Muscle layer of colon (tissue), 2 donors: Measurements from ENCODE around the gene ZAR1.
A peak's percentile ranks its signal among the peaks of the same experiment; 100 is the strongest.

Experiments
- H3K27ac ChIP-seq: one replicate; pipeline ENCODE4 v1.7.0; 2013; ENCODE audit warnings: low read depth, mild to moderate bottlenecking, low read length, moderate library complexity
- H3K27me3 ChIP-seq, 2 donors: one replicate each; pipeline ENCODE4 v1.7.0; 2013; ENCODE audit warnings: low read length in 2 of 2, mild to moderate bottlenecking in 2 of 2; ENCODE audit not compliant: insufficient read depth in 2 of 2, control insufficient read depth in 1 of 2
- H3K36me3 ChIP-seq: one replicate; pipeline ENCODE4 v1.7.0; 2013; ENCODE audit warnings: mild to moderate bottlenecking, low read length; ENCODE audit not compliant: insufficient read depth
- H3K4me1 ChIP-seq: one replicate; pipeline ENCODE4 v1.7.0; 2013; ENCODE audit warnings: mild to moderate bottlenecking, low read length; ENCODE audit not compliant: insufficient read depth
- H3K4me3 ChIP-seq, 2 donors: one replicate each; pipeline ENCODE4 v1.7.0; 2013; ENCODE audit warnings: low read length in 2 of 2, low read depth in 1 of 2, mild to moderate bottlenecking in 1 of 2, moderate library complexity in 1 of 2
- H3K9ac ChIP-seq: one replicate; pipeline ENCODE4 v1.7.0; 2013; ENCODE audit warnings: low read length
- H3K9me3 ChIP-seq: one replicate; pipeline ENCODE4 v1.7.0; 2013; ENCODE audit warnings: mild to moderate bottlenecking, low read length
- donor health status: abdominal sarcoma.
- donor health status: Adenocarcinoma of cecum.

ZAR1 gene

GRCh38 chr4:48470137-48470536, 19.9 kb upstream of the ZAR1 start:
- Histone ChIP-seq H3K4me3 (no peak overlapping the region), H3K27ac (no peak overlapping the region), H3K9ac (no peak overlapping the region), H3K9me3 (no peaks in the 10 kb centered on the region), H3K36me3 (no peaks in the 10 kb centered on the region), H3K27me3 (no peaks in the 10 kb centered on the region), H3K4me1 (no peaks in the 10 kb centered on the region)

- Histone ChIP-seq H3K36me3 (no peaks in the 10 kb centered on the region), H3K9me3 (no peaks in the 10 kb centered on the region), H3K27ac (no peak overlapping the region), H3K27me3 (no peaks in the 10 kb centered on the region), H3K4me1 (no peaks in the 10 kb centered on the region), H3K9ac (no peak overlapping the region), H3K4me3 (no peak overlapping the region)
Measured at GRCh38 chr4:48470570-48470969, 19.5 kb upstream of the ZAR1 start.

GRCh38 chr4:48472794-48473193, 17.3 kb upstream of the ZAR1 start:
- Histone ChIP-seq H3K27me3 (no peaks in the 10 kb centered on the region), H3K9me3 (no peaks in the 10 kb centered on the region), H3K36me3 (no peaks in the 10 kb centered on the region), H3K9ac (no peak overlapping the region), H3K27ac (no peak overlapping the region), H3K4me3 (no peak overlapping the region), H3K4me1 (no peaks in the 10 kb centered on the region)

- Histone ChIP-seq H3K27me3 (no peaks in the 10 kb centered on the region), H3K9ac (no peak overlapping the region), H3K27ac (no peak overlapping the region), H3K4me1 (no peaks in the 10 kb centered on the region), H3K9me3 (no peaks in the 10 kb centered on the region), H3K36me3 (no peaks in the 10 kb centered on the region), H3K4me3 (no peak overlapping the region)
Measured at GRCh38 chr4:48475770-48476169, 14.3 kb upstream of the ZAR1 start.

- Histone ChIP-seq H3K4me3 (no peak overlapping the region), H3K9me3 (no peaks in the 10 kb centered on the region)
Measured at GRCh38 chr4:48478273-48478672, 11.8 kb upstream of the ZAR1 start.

GRCh38 chr4:48481581-48481980, 8.5 kb upstream of the ZAR1 start:
- H3K9me3 ChIP-seq = peaks cover 4% of the 10 kb centered on the region
- H3K27me3 ChIP-seq = peaks cover 27 to 36% of the 10 kb centered on the region in 2 donors
- no peaks in the 10 kb centered on the region for H3K4me1 ChIP-seq
- no peak overlapping the region for H3K27ac ChIP-seq
- H3K36me3 ChIP-seq = no peaks in the 10 kb centered on the region
- H3K4me3 ChIP-seq = no peak overlapping the region
- H3K9ac ChIP-seq = no peak overlapping the region

More at GRCh38 chr4:48478273-48478672, 11.8 kb upstream of the ZAR1 start:
- Histone ChIP-seq H3K27ac (no peak overlapping the region), H3K4me1 (no peaks in the 10 kb centered on the region), H3K27me3 (peaks cover 13 to 17% of the 10 kb centered on the region in 2 donors), H3K9ac (no peak overlapping the region), H3K36me3 (no peaks in the 10 kb centered on the region)

GRCh38 chr4:48483006-48483776, 6.9 kb upstream of the ZAR1 start, which contains the start of gene SLC10A4:
Gene SLC10A4 (plus strand): TSS chr4:48483343. CDS start chr4:48483562, 219 bp downstream.
- peaks cover 4% of the 10 kb centered on the region for H3K9me3 ChIP-seq
- H3K4me3 ChIP-seq = no peak within 1 kb of the TSS
- H3K36me3 ChIP-seq = no peaks in the 10 kb centered on the region
- no peaks in the 10 kb centered on the region for H3K4me1 ChIP-seq
- no peak within 1 kb of the TSS for H3K9ac ChIP-seq
- no peak within 1 kb of the TSS for H3K27ac ChIP-seq
- peaks cover 30 to 40% of the 10 kb centered on the region in 2 donors for H3K27me3 ChIP-seq

- Histone ChIP-seq H3K27ac (no peak overlapping the region), H3K9me3 (peaks cover 4% of the 10 kb centered on the region), H3K27me3 (peaks cover 38 to 47% of the 10 kb centered on the region in 2 donors), H3K9ac (no peak overlapping the region), H3K36me3 (no peaks in the 10 kb centered on the region), H3K4me3 (no peak overlapping the region), H3K4me1 (no peaks in the 10 kb centered on the region)
Measured at GRCh38 chr4:48483777-48484493, 6.1 kb upstream of the ZAR1 start.

- peaks cover 4% of the 10 kb centered on the region for H3K9me3 ChIP-seq
Measured at GRCh38 chr4:48484494-48485168, 5.4 kb upstream of the ZAR1 start.

GRCh38 chr4:48489683-48490011, 405 bp upstream of the ZAR1 start:
- H3K4me1 ChIP-seq = no peaks in the 10 kb centered on the region
- H3K27me3 ChIP-seq = peaks cover 27 to 48% of the 10 kb centered on the region in 2 donors
- H3K9ac ChIP-seq = no peak overlapping the region
- no peaks in the 10 kb centered on the region for H3K36me3 ChIP-seq
- H3K4me3 ChIP-seq = peak overlapping the region in 1 of 2 donors; percentile 52
- H3K9me3 ChIP-seq = peaks cover 3% of the 10 kb centered on the region
- no peak overlapping the region for H3K27ac ChIP-seq

More at GRCh38 chr4:48484494-48485168, 5.4 kb upstream of the ZAR1 start:
- Histone ChIP-seq H3K27ac (no peak overlapping the region), H3K4me3 (no peak overlapping the region), H3K9ac (no peak overlapping the region), H3K4me1 (no peaks in the 10 kb centered on the region), H3K27me3 (peaks cover 45 to 54% of the 10 kb centered on the region in 2 donors), H3K36me3 (no peaks in the 10 kb centered on the region)

GRCh38 chr4:48490680-48491513, 845 bp downstream of the ZAR1 start:
- Histone ChIP-seq H3K4me3 (no peak overlapping the region), H3K27ac (no peak overlapping the region), H3K4me1 (no peaks in the 10 kb centered on the region), H3K36me3 (no peaks in the 10 kb centered on the region), H3K9ac (no peak overlapping the region), H3K27me3 (peaks cover 20 to 42% of the 10 kb centered on the region in 2 donors), H3K9me3 (no peaks in the 10 kb centered on the region)
